Progenitor cell of endocrine pancreas (in vitro differentiated cells): ENCODE data around the gene CXCR2. TPM values are rescaled to one million over a fixed set of nuclear protein-coding genes. Genes with fewer than 3 reads are reported as not detected.

Experiments
- DNase-seq: peaks from one replicate; pipeline ENCODE4 v3.0.0; 2021; ENCODE audit warnings: low spot score; ENCODE audit not compliant: unreplicated experiment
- H3K27ac Mint-ChIP-seq: 2 replicates; pipeline ENCODE4 v1.8.0; 2021; ENCODE audit warnings: mild to moderate bottlenecking, moderate library complexity, mixed read lengths
- H3K27me3 Mint-ChIP-seq: 2 replicates; pipeline ENCODE4 v1.8.0; 2021; ENCODE audit warnings: mixed read lengths
- H3K36me3 Mint-ChIP-seq: 2 replicates; pipeline ENCODE4 v1.8.0; 2022; ENCODE audit warnings: mixed read lengths; ENCODE audit not compliant: insufficient read depth
- H3K4me1 Mint-ChIP-seq: 2 replicates; pipeline ENCODE4 v1.8.0; 2021; ENCODE audit warnings: low read depth, mixed read lengths
- H3K4me3 Mint-ChIP-seq: 2 replicates; pipeline ENCODE4 v1.8.0; 2021; ENCODE audit warnings: low read depth, mild to moderate bottlenecking, moderate library complexity, mixed read lengths
- H3K9me3 Mint-ChIP-seq: 2 replicates; pipeline ENCODE4 v1.8.0; 2021; ENCODE audit warnings: low read depth, mixed read lengths
- total RNA-seq: library from RNA; stranded (reverse); gene quantifications from 2 replicates; pipeline ENCODE4 v1.2.1, GENCODE V29; 2021
- TF ChIP-seq, protein P1 (sequence below): fragments of 200-600 bp; sonication (generic); IDR thresholded peaks from one replicate; pipeline ENCODE4 v1.5.0; 2021; ENCODE audit warnings: antibody characterized with exemption, mild to moderate bottlenecking; ENCODE audit not compliant: unreplicated experiment

The CXCR2 gene
- total RNA-seq, 1 donor from 2014 or later: not detected

- Mint-ChIP-seq H3K27me3 (peaks cover 24% of the 10 kb centered on the region), H3K4me1 (no peaks in the 10 kb centered on the region), H3K36me3 (peaks cover 3% of the 10 kb centered on the region), H3K4me3 (no peak overlapping the region), H3K27ac (no peak overlapping the region), H3K9me3 (peaks cover 12% of the 10 kb centered on the region)
- DNase-seq: no peak
- TF ChIP-seq, protein P1, sequence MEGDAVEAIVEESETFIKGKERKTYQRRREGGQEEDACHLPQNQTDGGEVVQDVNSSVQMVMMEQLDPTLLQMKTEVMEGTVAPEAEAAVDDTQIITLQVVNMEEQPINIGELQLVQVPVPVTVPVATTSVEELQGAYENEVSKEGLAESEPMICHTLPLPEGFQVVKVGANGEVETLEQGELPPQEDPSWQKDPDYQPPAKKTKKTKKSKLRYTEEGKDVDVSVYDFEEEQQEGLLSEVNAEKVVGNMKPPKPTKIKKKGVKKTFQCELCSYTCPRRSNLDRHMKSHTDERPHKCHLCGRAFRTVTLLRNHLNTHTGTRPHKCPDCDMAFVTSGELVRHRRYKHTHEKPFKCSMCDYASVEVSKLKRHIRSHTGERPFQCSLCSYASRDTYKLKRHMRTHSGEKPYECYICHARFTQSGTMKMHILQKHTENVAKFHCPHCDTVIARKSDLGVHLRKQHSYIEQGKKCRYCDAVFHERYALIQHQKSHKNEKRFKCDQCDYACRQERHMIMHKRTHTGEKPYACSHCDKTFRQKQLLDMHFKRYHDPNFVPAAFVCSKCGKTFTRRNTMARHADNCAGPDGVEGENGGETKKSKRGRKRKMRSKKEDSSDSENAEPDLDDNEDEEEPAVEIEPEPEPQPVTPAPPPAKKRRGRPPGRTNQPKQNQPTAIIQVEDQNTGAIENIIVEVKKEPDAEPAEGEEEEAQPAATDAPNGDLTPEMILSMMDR: no peak
These were observed 43.1 kb upstream of the CXCR2 start for GRCh38 chr2:218082586-218083351.

GRCh38 chr2:218083352-218083676 is 42.5 kb upstream of the CXCR2 start:
- H3K27me3 Mint-ChIP-seq: peaks cover 25% of the 10 kb centered on the region
- H3K9me3 Mint-ChIP-seq: peaks cover 12% of the 10 kb centered on the region
- no peak overlapping the region for H3K27ac Mint-ChIP-seq
- H3K4me3 Mint-ChIP-seq: no peak overlapping the region
- H3K36me3 Mint-ChIP-seq: peaks cover 3% of the 10 kb centered on the region
- TF ChIP-seq, protein P1: no peak
- no peak for DNase-seq
- H3K4me1 Mint-ChIP-seq: no peaks in the 10 kb centered on the region

GRCh38 chr2:218086478-218086877 is 39.4 kb upstream of the CXCR2 start:
- DNase-seq: no peak
- TF ChIP-seq, protein P1: no peak
- peaks cover 34% of the 10 kb centered on the region for H3K27me3 Mint-ChIP-seq
- H3K36me3 Mint-ChIP-seq: peaks cover 3% of the 10 kb centered on the region
- no peak overlapping the region for H3K4me3 Mint-ChIP-seq
- peaks cover 12% of the 10 kb centered on the region for H3K9me3 Mint-ChIP-seq
- no peaks in the 10 kb centered on the region for H3K4me1 Mint-ChIP-seq
- H3K27ac Mint-ChIP-seq: no peak overlapping the region

DNA sequence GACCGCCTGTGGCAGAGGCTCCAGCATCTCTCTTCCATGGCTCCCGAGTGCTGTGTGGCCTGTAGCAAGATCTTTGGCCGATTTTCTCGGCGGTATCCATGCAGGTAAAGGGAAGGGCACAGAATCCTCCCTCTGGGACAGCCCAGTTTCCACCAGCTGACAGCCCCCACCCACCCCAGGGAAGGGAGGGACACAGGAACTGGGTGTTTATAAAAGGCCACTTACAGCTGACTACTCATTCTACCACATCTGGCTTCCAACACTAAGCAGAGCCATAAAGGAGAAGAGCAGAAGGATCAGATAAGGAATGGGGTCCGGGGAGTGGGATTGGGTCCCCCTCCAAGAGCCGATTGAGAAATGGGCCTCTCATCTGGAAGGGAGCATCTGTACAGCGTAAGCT is 36.6 kb upstream of the CXCR2 start:
- Mint-ChIP-seq H3K27ac (no peak overlapping the region), H3K27me3 (peaks cover 35% of the 10 kb centered on the region), H3K4me3 (no peak overlapping the region), H3K9me3 (peaks cover 12% of the 10 kb centered on the region), H3K36me3 (peaks cover 3% of the 10 kb centered on the region), H3K4me1 (no peaks in the 10 kb centered on the region)
- TF ChIP-seq, protein P1: no peak
- no peak for DNase-seq

DNA sequence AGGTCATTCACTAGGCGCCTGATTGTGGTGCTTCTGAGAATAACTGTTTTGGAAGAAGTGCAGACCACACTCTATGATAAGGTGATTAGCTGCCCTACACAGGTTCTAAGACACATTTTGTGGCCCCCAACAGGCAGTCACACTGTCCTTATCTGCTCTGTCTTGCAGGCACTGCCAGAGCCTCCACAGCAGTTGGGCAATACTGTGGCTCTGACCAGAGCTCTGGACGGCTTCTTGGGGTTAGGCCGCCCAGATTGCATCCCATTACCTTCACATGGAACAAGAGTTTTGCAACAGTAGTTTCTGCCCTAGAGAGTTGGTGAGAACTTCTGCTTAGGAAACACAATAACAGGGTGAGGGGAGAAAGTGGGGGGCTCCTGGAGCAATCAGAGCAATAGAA is 34.1 kb upstream of the CXCR2 start:
- no peaks in the 10 kb centered on the region for H3K36me3 Mint-ChIP-seq
- no peak overlapping the region for H3K4me3 Mint-ChIP-seq
- TF ChIP-seq, protein P1: no peak
- peaks cover 23% of the 10 kb centered on the region for H3K27me3 Mint-ChIP-seq
- no peak for DNase-seq
- peaks cover 2% of the 10 kb centered on the region for H3K4me1 Mint-ChIP-seq
- H3K9me3 Mint-ChIP-seq: no peaks in the 10 kb centered on the region
- H3K27ac Mint-ChIP-seq: no peak overlapping the region
